NCI-H1417 treated with DMSO at 0.1 percent for 48 hours (cell line): ENCODE results near the gene CYTL1.
"Not testable (repeated sequence)": the region's sequence is repeated elsewhere in the genome, so short reads cannot be mapped to it uniquely, and the experiment has no call there.

Source experiments
- DNase-seq: peaks from one replicate; lab custom pipeline; 2025; lab: John Stamatoyannopoulos, UW

Gene CYTL1

GRCh38 chr4:4996935-4997334 lies 22.3 kb downstream of the CYTL1 start:
- DNase-seq = not testable (repeated sequence)

GRCh38 chr4:4995908-4996265 lies 23.4 kb downstream of the CYTL1 start:
- no peak for DNase-seq

- DNase-seq = peak; percentile 5
These were observed 24.0 kb downstream of the CYTL1 start for GRCh38 chr4:4995103-4995907.

- peak; percentile 41 for DNase-seq
These were observed 24.8 kb downstream of the CYTL1 start for GRCh38 chr4:4994312-4995097.

GRCh38 chr4:4992833-4993232 lies 26.4 kb downstream of the CYTL1 start:
- DNase-seq = no peak

- DNase-seq = no peak
These were observed 27.6 kb downstream of the CYTL1 start for GRCh38 chr4:4991541-4992099.

GRCh38 chr4:4990857-4991540 lies 28.3 kb downstream of the CYTL1 start:
- DNase-seq = no peak

GRCh38 chr4:4990329-4990728 lies 28.9 kb downstream of the CYTL1 start:
- no peak for DNase-seq

- no peak for DNase-seq
These were observed 30.1 kb downstream of the CYTL1 start for GRCh38 chr4:4989083-4989622.

GRCh38 chr4:4987656-4988055 lies 31.6 kb downstream of the CYTL1 start:
- DNase-seq = no peak

GRCh38 chr4:4986841-4987240 lies 32.4 kb downstream of the CYTL1 start:
- no peak for DNase-seq

GRCh38 chr4:4985844-4986243 lies 33.4 kb downstream of the CYTL1 start:
- no peak for DNase-seq

- DNase-seq = no peak
These were observed 34.2 kb downstream of the CYTL1 start for GRCh38 chr4:4985036-4985435.

- DNase-seq = no peak
These were observed 35.1 kb downstream of the CYTL1 start for GRCh38 chr4:4984186-4984585.

- no peak for DNase-seq
These were observed 37.4 kb downstream of the CYTL1 start for GRCh38 chr4:4981827-4982226.

- no peak for DNase-seq
These were observed 37.8 kb downstream of the CYTL1 start for GRCh38 chr4:4981427-4981826.

- DNase-seq = no peak
These were observed 38.5 kb downstream of the CYTL1 start for GRCh38 chr4:4980621-4981230.

- DNase-seq = no peak
These were observed 39.3 kb downstream of the CYTL1 start for GRCh38 chr4:4979971-4980370.

- no peak for DNase-seq
These were observed 44.5 kb downstream of the CYTL1 start for GRCh38 chr4:4974727-4975126.

- DNase-seq = no peak
These were observed 47.5 kb downstream of the CYTL1 start for GRCh38 chr4:4971796-4972195.

- DNase-seq = no peak
These were observed 50.0 kb downstream of the CYTL1 start for GRCh38 chr4:4969298-4969697.
